Measurements from ENCODE around the gene BRPF1.

- no peak for TF ChIP-seq CTCF (IDR thresholded peaks at IDR 0.05; ENCODE audit: insufficient read depth, low read length, poor library complexity, severe bottlenecking)
- TF ChIP-seq EZH2phosphoT487 (conservative IDR thresholded peaks at IDR 0.05; ENCODE audit: low read length) = no peak
These were observed 19.2 kb downstream of the BRPF1 start for GRCh38 chr3:9750556-9751411.
